Measurements from ENCODE around the gene SCG3.
A peak's percentile ranks its signal among the peaks of the same experiment; 100 is the strongest.

The SCG3 gene

DNA sequence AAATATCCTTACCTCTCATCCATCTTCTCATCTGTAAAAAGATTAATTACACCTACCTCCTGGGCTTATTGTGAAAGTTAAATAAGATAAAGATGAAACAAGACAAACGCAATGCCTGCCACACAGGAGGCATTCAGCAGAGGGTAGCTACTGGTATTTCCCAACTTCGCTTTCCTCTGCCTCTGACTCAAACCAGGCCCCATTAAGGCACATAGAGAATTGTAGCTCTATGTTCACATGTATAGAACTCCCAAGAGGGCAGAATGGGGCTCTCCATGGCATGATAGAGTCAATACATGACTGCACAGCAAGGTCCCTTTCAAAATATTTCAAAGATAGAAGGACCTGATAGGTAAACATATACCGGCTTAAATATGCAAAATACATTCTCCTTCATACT is 54.8 kb downstream of the SCG3 start:
- Histone ChIP-seq H3K9ac (ENCODE audit: low read depth, low read length) (peak overlapping the region; percentile 90), H3K36me3 (ENCODE audit: insufficient read depth, low read length) (no peaks in the 10 kb centered on the region), H3K27ac (ENCODE audit: low read length) (peak overlapping the region; percentile 89), H3K9me3 (ENCODE audit: insufficient read depth, low read length, severe bottlenecking) (no peaks in the 10 kb centered on the region), H3K79me2 (ENCODE audit: insufficient read depth, low read length) (peaks cover 56% of the 10 kb centered on the region), H4K20me1 (ENCODE audit: insufficient read depth, low read length) (0 out of 2 replicates have a peak, but pooled peaks cover 2% of the 10 kb centered on the region), H2AFZ (ENCODE audit: low read depth, low read length) (0 out of 2 replicates have a peak overlapping the region, but pooled peaks have one; percentile 92), H3K4me1 (ENCODE audit: insufficient read depth, low read length) (peaks cover 71% of the 10 kb centered on the region), H3K4me3 (ENCODE audit: low read depth in 1 of 2, low read length in 2 of 2) (peak overlapping the region; percentile 49 to 70; a peak in 3 of 4 replicates), H3K27me3 (ENCODE audit: insufficient read depth, low read length, poor library complexity) (no peaks in the 10 kb centered on the region), H3K4me2 (ENCODE audit: insufficient read depth, low read length) (peak overlapping the region; percentile 89)
- no peak for DNase-seq
- no peak for TF ChIP-seq EZH2 (IDR thresholded peaks at IDR 0.05; ENCODE audit: borderline replicate concordance, low read depth, low read length, severe bottlenecking)
- TF ChIP-seq, protein P1, sequence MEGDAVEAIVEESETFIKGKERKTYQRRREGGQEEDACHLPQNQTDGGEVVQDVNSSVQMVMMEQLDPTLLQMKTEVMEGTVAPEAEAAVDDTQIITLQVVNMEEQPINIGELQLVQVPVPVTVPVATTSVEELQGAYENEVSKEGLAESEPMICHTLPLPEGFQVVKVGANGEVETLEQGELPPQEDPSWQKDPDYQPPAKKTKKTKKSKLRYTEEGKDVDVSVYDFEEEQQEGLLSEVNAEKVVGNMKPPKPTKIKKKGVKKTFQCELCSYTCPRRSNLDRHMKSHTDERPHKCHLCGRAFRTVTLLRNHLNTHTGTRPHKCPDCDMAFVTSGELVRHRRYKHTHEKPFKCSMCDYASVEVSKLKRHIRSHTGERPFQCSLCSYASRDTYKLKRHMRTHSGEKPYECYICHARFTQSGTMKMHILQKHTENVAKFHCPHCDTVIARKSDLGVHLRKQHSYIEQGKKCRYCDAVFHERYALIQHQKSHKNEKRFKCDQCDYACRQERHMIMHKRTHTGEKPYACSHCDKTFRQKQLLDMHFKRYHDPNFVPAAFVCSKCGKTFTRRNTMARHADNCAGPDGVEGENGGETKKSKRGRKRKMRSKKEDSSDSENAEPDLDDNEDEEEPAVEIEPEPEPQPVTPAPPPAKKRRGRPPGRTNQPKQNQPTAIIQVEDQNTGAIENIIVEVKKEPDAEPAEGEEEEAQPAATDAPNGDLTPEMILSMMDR (IDR thresholded peaks at IDR 0.05; ENCODE audit: borderline replicate concordance, extremely low read depth, low read length, poor library complexity, severe bottlenecking) = no peak
- no peak for ATAC-seq (ENCODE audit: insufficient read depth, low read depth)

DNA sequence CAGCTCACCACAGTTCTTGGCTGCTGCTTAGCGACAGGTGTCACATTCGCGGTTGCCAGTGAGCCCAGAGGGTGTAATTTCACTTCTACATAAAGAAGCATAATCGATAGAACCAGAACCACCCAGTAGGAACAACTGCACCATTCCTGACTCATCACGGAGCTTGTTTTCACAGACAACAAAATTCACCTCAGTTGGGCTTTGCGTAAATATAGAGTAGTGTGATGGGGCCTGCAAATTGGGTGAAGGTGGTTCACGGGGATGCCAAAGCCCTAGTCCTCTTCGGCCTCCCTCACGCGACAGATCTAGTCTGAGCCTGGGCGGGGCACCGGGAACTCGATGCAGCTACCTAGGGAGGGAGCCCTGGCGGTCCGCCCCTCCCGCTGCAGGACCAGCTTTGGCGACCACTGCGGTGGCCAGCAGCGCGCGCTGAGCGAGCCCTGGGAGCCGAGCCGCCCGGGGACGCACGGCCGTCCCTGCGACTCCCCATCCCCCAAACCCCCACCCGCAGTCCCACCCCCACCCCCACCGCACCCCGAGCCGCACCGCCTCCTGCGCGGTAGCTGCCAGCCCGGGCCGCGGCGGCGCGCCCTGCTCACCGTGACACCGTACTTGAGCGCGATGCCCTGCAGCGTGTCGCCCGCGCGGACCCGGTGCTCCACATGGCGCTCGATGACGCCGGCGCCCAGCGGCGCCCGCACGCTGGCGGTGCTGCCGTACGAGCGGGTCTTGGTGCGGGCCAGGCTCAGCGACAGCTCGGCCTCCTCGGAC is 55.6 kb downstream of the SCG3 start:
- H3K27ac ChIP-seq (ENCODE audit: low read length) = peak overlapping the region; percentile 89
- peak overlapping the region; percentile 90 for H3K9ac ChIP-seq (ENCODE audit: low read depth, low read length)
- H4K20me1 ChIP-seq (ENCODE audit: insufficient read depth, low read length) = 0 out of 2 replicates have a peak, but pooled peaks cover 2% of the 10 kb centered on the region
- ATAC-seq (ENCODE audit: insufficient read depth, low read depth) (peak; percentile 53), DNase-seq (peak; percentile 58)
- peak overlapping the region; percentile 89 for H3K4me2 ChIP-seq (ENCODE audit: insufficient read depth, low read length)
- H3K9me3 ChIP-seq (ENCODE audit: insufficient read depth, low read length, severe bottlenecking) = no peaks in the 10 kb centered on the region
- H3K4me1 ChIP-seq (ENCODE audit: insufficient read depth, low read length) = peaks cover 62% of the 10 kb centered on the region
- no peaks in the 10 kb centered on the region for H3K27me3 ChIP-seq (ENCODE audit: insufficient read depth, low read length, poor library complexity)
- peaks cover 53% of the 10 kb centered on the region for H3K79me2 ChIP-seq (ENCODE audit: insufficient read depth, low read length)
- no peak for TF ChIP-seq EZH2 (IDR thresholded peaks at IDR 0.05; ENCODE audit: borderline replicate concordance, low read depth, low read length, severe bottlenecking)
- TF ChIP-seq, protein P1 (IDR thresholded peaks at IDR 0.05; ENCODE audit: borderline replicate concordance, extremely low read depth, low read length, poor library complexity, severe bottlenecking) = no peak
- H3K36me3 ChIP-seq (ENCODE audit: insufficient read depth, low read length) = no peaks in the 10 kb centered on the region
- H3K4me3 ChIP-seq (ENCODE audit: low read depth in 1 of 2, low read length in 2 of 2) = peak overlapping the region; percentile 49 to 70
- peak overlapping the region; percentile 92 for H2AFZ ChIP-seq (ENCODE audit: low read depth, low read length)

DNA sequence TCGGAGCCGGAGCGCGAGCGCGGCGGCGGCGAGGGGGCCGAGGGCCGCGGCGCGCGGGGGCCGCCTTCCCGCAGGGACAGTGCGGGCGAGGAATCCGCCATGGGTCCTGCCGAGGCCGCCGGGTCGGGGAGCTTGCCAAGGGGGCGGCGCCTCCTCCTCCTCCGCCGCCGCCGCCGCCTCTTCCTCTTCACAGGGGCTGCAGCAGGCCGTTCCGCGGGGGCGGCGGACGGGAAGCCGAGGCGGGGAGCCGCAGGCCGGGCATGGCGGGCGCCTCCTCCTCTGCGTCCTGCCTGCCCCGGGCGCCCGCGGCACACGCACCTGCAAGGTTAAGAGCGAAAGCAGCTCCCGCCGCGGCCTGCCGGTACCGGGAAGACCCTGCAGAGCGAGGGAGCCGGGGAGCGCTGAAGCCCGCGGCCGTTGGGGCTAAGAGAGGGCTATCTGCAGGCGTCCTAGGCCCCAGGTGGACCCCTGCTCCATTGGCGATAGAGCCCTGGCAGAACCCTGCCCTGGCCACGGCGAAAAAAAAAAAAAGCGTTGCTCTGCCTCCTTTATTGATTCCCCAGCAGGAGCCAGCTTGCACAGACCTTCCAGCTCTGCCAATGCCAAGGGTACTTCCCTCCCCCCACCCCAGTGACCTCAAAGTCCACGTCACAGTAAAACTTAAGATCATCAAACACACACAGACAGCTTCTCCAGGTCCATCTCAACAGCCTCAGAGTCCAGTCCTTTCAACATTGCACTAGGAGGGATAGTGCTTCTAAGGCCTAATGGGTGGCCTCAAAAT is 56.4 kb downstream of the SCG3 start, which contains the start of gene LYSMD2:
LYSMD2 (minus strand) TSS at position 134 of the 784 bp plus-strand sequence; CDS start at position 101, 33 bp downstream.
- Histone ChIP-seq H3K4me1 (ENCODE audit: insufficient read depth, low read length) (peaks cover 54% of the 10 kb centered on the region), H2AFZ (ENCODE audit: low read depth, low read length) (peak within 1 kb of the TSS; percentile 92), H3K4me3 (ENCODE audit: low read depth in 1 of 2, low read length in 2 of 2) (peak within 1 kb of the TSS; percentile 49 to 70), H3K27me3 (ENCODE audit: insufficient read depth, low read length, poor library complexity) (no peaks in the 10 kb centered on the region), H3K36me3 (ENCODE audit: insufficient read depth, low read length) (no peaks in the 10 kb centered on the region), H3K27ac (ENCODE audit: low read length) (peak within 1 kb of the TSS; percentile 89), H3K79me2 (ENCODE audit: insufficient read depth, low read length) (peaks cover 46% of the 10 kb centered on the region), H4K20me1 (ENCODE audit: insufficient read depth, low read length) (0 out of 2 replicates have a peak, but pooled peaks cover 2% of the 10 kb centered on the region), H3K9ac (ENCODE audit: low read depth, low read length) (peak within 1 kb of the TSS; percentile 90), H3K4me2 (ENCODE audit: insufficient read depth, low read length) (peak within 1 kb of the TSS; percentile 89), H3K9me3 (ENCODE audit: insufficient read depth, low read length, severe bottlenecking) (no peaks in the 10 kb centered on the region)
- no peak for TF ChIP-seq EZH2 (IDR thresholded peaks at IDR 0.05; ENCODE audit: borderline replicate concordance, low read depth, low read length, severe bottlenecking)
- TF ChIP-seq, protein P1 (IDR thresholded peaks at IDR 0.05; ENCODE audit: borderline replicate concordance, extremely low read depth, low read length, poor library complexity, severe bottlenecking) = no peak
- ATAC-seq (ENCODE audit: insufficient read depth, low read depth) = peak; percentile 66
- peak; percentile 71 for DNase-seq
